Esophagus squamous epithelium (tissue), 5 donors: ENCODE measurements around the gene SPG11. TPM values are rescaled to one million over a fixed set of nuclear protein-coding genes. Genes with fewer than 3 reads are reported as not detected.

Source experiments
- DNase-seq: peaks from one replicate; lab custom pipeline; 2025; lab: John Stamatoyannopoulos, UW
- H3K27ac ChIP-seq, 4 donors: fragments of 200-600 bp; sonication (generic); one replicate each; pipeline ENCODE4 v1.5.1; 2016 to 2019; ENCODE audit warnings: mild to moderate bottlenecking in 1 of 4
- H3K27me3 ChIP-seq, 4 donors: fragments of 200-600 bp; sonication (generic); 1 replicate in 3 of 4; 2 replicates in 1 of 4; pipeline versions ENCODE4 v1.5.1 to v1.6.0; 2017 to 2021; ENCODE audit warnings: antibody characterized with exemption in 1 of 4
- H3K36me3 ChIP-seq, 3 donors: fragments of 200-600 bp; sonication (generic); one replicate each; pipeline ENCODE4 v1.5.1; 2016 to 2019
- H3K4me1 ChIP-seq, 3 donors: fragments of 200-600 bp; sonication (generic); one replicate each; pipeline ENCODE4 v1.5.1; 2017 to 2019
- H3K4me3 ChIP-seq, 4 donors: fragments of 200-600 bp; sonication (generic); 1 replicate in 3 of 4; 2 replicates in 1 of 4; pipeline ENCODE4 v1.5.1; 2016 to 2019; ENCODE audit warnings: mild to moderate bottlenecking in 2 of 4, moderate library complexity in 1 of 4
- H3K9me3 ChIP-seq, 3 donors: fragments of 200-600 bp; sonication (generic); one replicate each; pipeline ENCODE4 v1.5.1; 2016 to 2019
- CTCF ChIP-seq, 6 experiments: fragments of 450-650 bp in 4 of 6; fragments of 200-600 bp in 2 of 6; sonication (generic) in 2 of 6; IDR thresholded peaks; one replicate each; pipeline ENCODE4 v1.5.1; 2016 to 2019; ENCODE audit warnings: antibody characterized with exemption in 6 of 6, mild to moderate bottlenecking in 4 of 6, moderate library complexity in 4 of 6
- POLR2A ChIP-seq, 4 donors: fragments of 450-650 bp; IDR thresholded peaks; one replicate each; pipeline ENCODE4 v1.6.1; 2017; ENCODE audit warnings: antibody characterized with exemption in 4 of 4, mild to moderate bottlenecking in 4 of 4, moderate library complexity in 3 of 4
- WGBS, 2 donors: methylation state at CpG; one replicate each; pipeline ENCODE4 v1.1.5; 2018; 5-methylcytosine and 5-hydroxymethylcytosine counted together
- intact Hi-C: fragments of 100-400 bp; cut with DNase I; formaldehyde crosslinking; loops from one replicate; pipeline ENCODE4 v1.15.0; 2022
- total RNA-seq, 4 donors: library from RNA; depleted of rRNA; stranded (reverse); fragments of >200 nt; gene quantifications; one replicate each; pipeline ENCODE4 v1.1.0, GENCODE V29; 2016
- donor health status: DM: yes; HTN: yes; CAD: no.

Gene SPG11
- total RNA-seq, 4 donors from 2014 or later, result 43.9 to 84.3 (median 50.0) TPM

GRCh38 chr15:44656298-44656697, 7.2 kb downstream of the SPG11 start:
- H3K4me3 ChIP-seq, result no peak overlapping the region
- 84 to 86% methylated on average over 1 of the region's 1 CpG for WGBS, 2 donors
- intact Hi-C loops, result no loop called here
- TF ChIP-seq POLR2A (IDR thresholded peaks at IDR 0.05) (no peak), CTCF (IDR thresholded peaks at IDR 0.05) (no peak)
- no peaks in the 10 kb centered on the region for H3K27me3 ChIP-seq
- no peak overlapping the region for H3K27ac ChIP-seq
- H3K9me3 ChIP-seq, result no peaks in the 10 kb centered on the region
- H3K36me3 ChIP-seq, result peaks cover 8 to 93% (median 14%) of the 10 kb centered on the region in 3 donors
- no peak for DNase-seq
- H3K4me1 ChIP-seq, result peaks cover 0 to 11% (median 0%) of the 10 kb centered on the region in 3 donors

GRCh38 chr15:44654858-44655257, 8.6 kb downstream of the SPG11 start:
- intact Hi-C loops, result no loop called here
- Histone ChIP-seq H3K9me3 (no peaks in the 10 kb centered on the region), H3K27ac (no peak overlapping the region), H3K4me1 (no peaks in the 10 kb centered on the region), H3K27me3 (no peaks in the 10 kb centered on the region), H3K36me3 (peaks cover 12 to 100% (median 14%) of the 10 kb centered on the region in 3 donors), H3K4me3 (no peak overlapping the region)
- 87 to 91% methylated on average over 6 of the region's 6 CpGs for WGBS, 2 donors
- TF ChIP-seq POLR2A (IDR thresholded peaks at IDR 0.05) (no peak), CTCF (IDR thresholded peaks at IDR 0.05) (no peak)
- DNase-seq, result no peak

GRCh38 chr15:44647637-44648036, 15.8 kb downstream of the SPG11 start:
- Histone ChIP-seq H3K4me3 (no peak overlapping the region), H3K36me3 (peaks cover 5 to 78% (median 15%) of the 10 kb centered on the region in 3 donors), H3K4me1 (no peaks in the 10 kb centered on the region), H3K27ac (no peak overlapping the region), H3K9me3 (peaks cover 0 to 6% (median 0%) of the 10 kb centered on the region in 3 donors), H3K27me3 (no peaks in the 10 kb centered on the region)
- no peak for DNase-seq
- intact Hi-C loops, result no loop called here
- no peak for TF ChIP-seq POLR2A (IDR thresholded peaks at IDR 0.05)
- no peak for TF ChIP-seq CTCF (IDR thresholded peaks at IDR 0.05)

- Histone ChIP-seq H3K36me3 (peaks cover 5 to 78% (median 15%) of the 10 kb centered on the region in 3 donors), H3K9me3 (peaks cover 0 to 6% (median 0%) of the 10 kb centered on the region in 3 donors), H3K27me3 (no peaks in the 10 kb centered on the region), H3K27ac (no peak overlapping the region), H3K4me1 (no peaks in the 10 kb centered on the region), H3K4me3 (no peak overlapping the region)
- intact Hi-C loops, result no loop called here
- TF ChIP-seq POLR2A (IDR thresholded peaks at IDR 0.05) (no peak), CTCF (IDR thresholded peaks at IDR 0.05) (no peak)
- no peak for DNase-seq
- WGBS, 2 donors, result 80 to 88% methylated on average over 1 of the region's 1 CpG
Measured at GRCh38 chr15:44647036-44647435, 16.4 kb downstream of the SPG11 start.

- H3K4me1 ChIP-seq, result no peaks in the 10 kb centered on the region
- H3K27me3 ChIP-seq, result no peaks in the 10 kb centered on the region
- no peak for DNase-seq
- no peak overlapping the region for H3K27ac ChIP-seq
- no peak overlapping the region for H3K4me3 ChIP-seq
- WGBS, 2 donors, result 100% methylated on average over 2 of the region's 2 CpGs
- peaks cover 2 to 78% (median 11%) of the 10 kb centered on the region in 3 donors for H3K36me3 ChIP-seq
- H3K9me3 ChIP-seq, result peaks cover 0 to 6% (median 0%) of the 10 kb centered on the region in 3 donors
- intact Hi-C loops, result no loop called here
- TF ChIP-seq POLR2A (IDR thresholded peaks at IDR 0.05), result no peak
- TF ChIP-seq CTCF (IDR thresholded peaks at IDR 0.05), result no peak
Measured at GRCh38 chr15:44646460-44646859, 17.0 kb downstream of the SPG11 start.
